Activated CD4-positive, alpha-beta T cell treated with anti-CD3 and anti-CD28 coated beads, Interleukin-10, Interleukin-2, amounts not matched to agents 100 ng/mL and 50 ng/mL, durations not matched to agents 16 hours and 8 hours (primary cell): ENCODE results near the gene ULK1.

Experiments
- DNase-seq: peaks from one replicate; pipeline ENCODE4 v3.0.0-alpha.2; 2020

The ULK1 gene

GRCh38 chr12:131893605-131894312 is 663 bp upstream of the ULK1 start:
- no peak for DNase-seq

- DNase-seq: no peak
Measured at GRCh38 chr12:131894981-131895639, 688 bp downstream of the ULK1 start.

GRCh38 chr12:131895640-131896079 is 1.2 kb downstream of the ULK1 start:
- no peak for DNase-seq

- DNase-seq: peak; percentile 75
Measured at GRCh38 chr12:131896080-131896810, 1.8 kb downstream of the ULK1 start.

- no peak for DNase-seq
Measured at GRCh38 chr12:131896811-131897270, 2.4 kb downstream of the ULK1 start.

GRCh38 chr12:131897276-131897675 is 2.9 kb downstream of the ULK1 start:
- no peak for DNase-seq

- no peak for DNase-seq
Measured at GRCh38 chr12:131897875-131898274, 3.5 kb downstream of the ULK1 start.

GRCh38 chr12:131900397-131900796 is 6.0 kb downstream of the ULK1 start:
- DNase-seq: no peak

- DNase-seq: no peak
Measured at GRCh38 chr12:131901431-131902331, 7.3 kb downstream of the ULK1 start.

- DNase-seq: no peak
Measured at GRCh38 chr12:131902332-131903241, 8.2 kb downstream of the ULK1 start.

GRCh38 chr12:131903270-131904255 is 9.1 kb downstream of the ULK1 start:
- DNase-seq: no peak

- no peak for DNase-seq
Measured at GRCh38 chr12:131904346-131904745, 9.9 kb downstream of the ULK1 start.

- DNase-seq: no peak
Measured at GRCh38 chr12:131905081-131905629, 10.7 kb downstream of the ULK1 start.

GRCh38 chr12:131905630-131906091 is 11.2 kb downstream of the ULK1 start:
- no peak for DNase-seq

GRCh38 chr12:131907379-131908091 is 13.1 kb downstream of the ULK1 start:
- DNase-seq: no peak

GRCh38 chr12:131908092-131909080 is 14.0 kb downstream of the ULK1 start:
- no peak for DNase-seq

- DNase-seq: no peak
Measured at GRCh38 chr12:131909081-131909751, 14.8 kb downstream of the ULK1 start.
